ENCODE measurements around the gene TDRD7. TPM values are rescaled to one million over a fixed set of nuclear protein-coding genes. Genes with fewer than 3 reads are reported as not detected.

Gene TDRD7
- total and polyA plus RNA-seq, 9 of the 15 experiments (the other 6 are each of a cell fraction or from before 2014, with no cell fraction given), result 2.2 to 7.7 (median 5.2) TPM

DNA sequence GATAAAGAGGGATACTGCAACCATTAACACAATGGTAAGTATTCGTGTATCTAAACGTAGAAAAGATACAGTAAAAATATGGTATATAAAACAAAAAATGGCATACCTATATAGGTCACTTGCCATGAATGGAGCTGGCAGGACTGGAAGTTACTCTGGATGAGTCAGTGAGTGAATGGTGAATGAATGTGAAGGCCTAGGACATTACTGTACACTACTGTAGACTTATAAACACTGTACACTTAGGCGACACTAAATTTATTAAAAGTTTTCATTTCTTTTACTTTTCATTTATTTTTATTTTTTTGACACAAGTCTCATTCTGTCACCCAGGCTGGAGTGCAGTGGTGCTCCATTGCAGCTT, 14.1 kb downstream of the TDRD7 start:
- no peak overlapping the region for H3K27ac ChIP-seq (ENCODE audit: extremely low read depth, low read depth, low read length)
- H2AFZ ChIP-seq (ENCODE audit: low read depth, low read length), result no peak overlapping the region
- WGBS (ENCODE audit: insufficient coverage, low coverage, missing lambda C conversion rate), result 23% methylated on average over 3 of the region's 3 CpGs
- H3K79me2 ChIP-seq (ENCODE audit: control insufficient read depth, insufficient read depth, low read length), result no peaks in the 10 kb centered on the region
- intact Hi-C loops (cut with micrococcal nuclease) (no loop called here), in situ Hi-C loops (cut with MboI) (no loop called here)
- H3K36me3 ChIP-seq (ENCODE audit: control insufficient read depth, insufficient read depth, low read length), result peaks cover 4% of the 10 kb centered on the region; the same call in 2 of the 3 replicates
- H3K27me3 ChIP-seq (ENCODE audit: control insufficient read depth in 2 of 2, insufficient read depth in 2 of 2, low read length in 2 of 2), result no peaks in the 10 kb centered on the region; a peak in 1 of 5 replicates
- no peak overlapping the region for H3K4me3 ChIP-seq
- H3K9me1 ChIP-seq (ENCODE audit: control insufficient read depth, insufficient read depth, low read length), result no peaks in the 10 kb centered on the region
- H3K4me1 ChIP-seq (replicated peaks in 1 of 2; ENCODE audit: control insufficient read depth in 2 of 2, insufficient read depth in 2 of 2, low read length in 2 of 2), result no peaks in the 10 kb centered on the region
- H3K9ac ChIP-seq (ENCODE audit: insufficient read depth in 1 of 2, low read depth in 2 of 2, low read length in 2 of 2), result no peak overlapping the region
- no peaks in the 10 kb centered on the region for H3K9me3 ChIP-seq (replicated peaks; ENCODE audit: control insufficient read depth, insufficient read depth, low read depth, low read length)
- ChIA-PET POLR2A (no interaction called here), CTCF (ENCODE audit: low intra/inter-chr PET ratio) (no interaction called here)
- no peak for DNase-seq (ENCODE audit: extremely low read depth in 1 of 4, low spot score in 3 of 4)
- no peak for FAIRE-seq
- ATAC-seq, result no peak
- no peak overlapping the region for H3K4me2 ChIP-seq (ENCODE audit: insufficient read depth, low read length)
- H4K20me1 ChIP-seq (replicated peaks; ENCODE audit: control insufficient read depth, insufficient read depth, low read length), result no peaks in the 10 kb centered on the region
- no TSS peak for BruUV-seq (replicated peaks)
- TF ChIP-seq NFIX (CRISPR knock-in tag; IDR thresholded peaks at IDR 0.05; ENCODE audit: low read depth) (no peak), RBM25 (IDR thresholded peaks at IDR 0.05; ENCODE audit: low read depth, low read length, severe bottlenecking) (no peak), HEY1 (CRISPR knock-in tag; IDR thresholded peaks at IDR 0.05; ENCODE audit: borderline replicate concordance) (no peak), ZNF175 (CRISPR knock-in tag; IDR thresholded peaks at IDR 0.05; ENCODE audit: low read depth) (no peak), ZNF232 (CRISPR knock-in tag; IDR thresholded peaks at IDR 0.05) (no peak), JUNB (CRISPR knock-in tag; conservative IDR thresholded peaks at IDR 0.05) (no peak), RBFOX2 (IDR thresholded peaks at IDR 0.05; ENCODE audit: low read depth, low read length) (no peak), CBFA2T2 (conservative IDR thresholded peaks at IDR 0.05) (no peak), BCL6 (CRISPR knock-in tag; IDR thresholded peaks at IDR 0.05) (no peak)
- TF ChIP-seq, protein P1, sequence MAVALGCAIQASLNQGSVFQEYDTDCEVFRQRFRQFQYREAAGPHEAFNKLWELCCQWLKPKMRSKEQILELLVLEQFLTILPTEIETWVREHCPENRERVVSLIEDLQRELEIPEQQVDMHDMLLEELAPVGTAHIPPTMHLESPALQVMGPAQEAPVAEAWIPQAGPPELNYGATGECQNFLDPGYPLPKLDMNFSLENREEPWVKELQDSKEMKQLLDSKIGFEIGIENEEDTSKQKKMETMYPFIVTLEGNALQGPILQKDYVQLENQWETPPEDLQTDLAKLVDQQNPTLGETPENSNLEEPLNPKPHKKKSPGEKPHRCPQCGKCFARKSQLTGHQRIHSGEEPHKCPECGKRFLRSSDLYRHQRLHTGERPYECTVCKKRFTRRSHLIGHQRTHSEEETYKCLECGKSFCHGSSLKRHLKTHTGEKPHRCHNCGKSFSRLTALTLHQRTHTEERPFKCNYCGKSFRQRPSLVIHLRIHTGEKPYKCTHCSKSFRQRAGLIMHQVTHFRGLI (CRISPR knock-in tag; IDR thresholded peaks at IDR 0.05), result no peak
- TF ChIP-seq, protein P2, sequence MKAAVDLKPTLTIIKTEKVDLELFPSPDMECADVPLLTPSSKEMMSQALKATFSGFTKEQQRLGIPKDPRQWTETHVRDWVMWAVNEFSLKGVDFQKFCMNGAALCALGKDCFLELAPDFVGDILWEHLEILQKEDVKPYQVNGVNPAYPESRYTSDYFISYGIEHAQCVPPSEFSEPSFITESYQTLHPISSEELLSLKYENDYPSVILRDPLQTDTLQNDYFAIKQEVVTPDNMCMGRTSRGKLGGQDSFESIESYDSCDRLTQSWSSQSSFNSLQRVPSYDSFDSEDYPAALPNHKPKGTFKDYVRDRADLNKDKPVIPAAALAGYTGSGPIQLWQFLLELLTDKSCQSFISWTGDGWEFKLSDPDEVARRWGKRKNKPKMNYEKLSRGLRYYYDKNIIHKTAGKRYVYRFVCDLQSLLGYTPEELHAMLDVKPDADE (conservative IDR thresholded peaks at IDR 0.05; ENCODE audit: control insufficient read depth, low read depth, low read length), result no peak
- TF ChIP-seq, protein P3, sequence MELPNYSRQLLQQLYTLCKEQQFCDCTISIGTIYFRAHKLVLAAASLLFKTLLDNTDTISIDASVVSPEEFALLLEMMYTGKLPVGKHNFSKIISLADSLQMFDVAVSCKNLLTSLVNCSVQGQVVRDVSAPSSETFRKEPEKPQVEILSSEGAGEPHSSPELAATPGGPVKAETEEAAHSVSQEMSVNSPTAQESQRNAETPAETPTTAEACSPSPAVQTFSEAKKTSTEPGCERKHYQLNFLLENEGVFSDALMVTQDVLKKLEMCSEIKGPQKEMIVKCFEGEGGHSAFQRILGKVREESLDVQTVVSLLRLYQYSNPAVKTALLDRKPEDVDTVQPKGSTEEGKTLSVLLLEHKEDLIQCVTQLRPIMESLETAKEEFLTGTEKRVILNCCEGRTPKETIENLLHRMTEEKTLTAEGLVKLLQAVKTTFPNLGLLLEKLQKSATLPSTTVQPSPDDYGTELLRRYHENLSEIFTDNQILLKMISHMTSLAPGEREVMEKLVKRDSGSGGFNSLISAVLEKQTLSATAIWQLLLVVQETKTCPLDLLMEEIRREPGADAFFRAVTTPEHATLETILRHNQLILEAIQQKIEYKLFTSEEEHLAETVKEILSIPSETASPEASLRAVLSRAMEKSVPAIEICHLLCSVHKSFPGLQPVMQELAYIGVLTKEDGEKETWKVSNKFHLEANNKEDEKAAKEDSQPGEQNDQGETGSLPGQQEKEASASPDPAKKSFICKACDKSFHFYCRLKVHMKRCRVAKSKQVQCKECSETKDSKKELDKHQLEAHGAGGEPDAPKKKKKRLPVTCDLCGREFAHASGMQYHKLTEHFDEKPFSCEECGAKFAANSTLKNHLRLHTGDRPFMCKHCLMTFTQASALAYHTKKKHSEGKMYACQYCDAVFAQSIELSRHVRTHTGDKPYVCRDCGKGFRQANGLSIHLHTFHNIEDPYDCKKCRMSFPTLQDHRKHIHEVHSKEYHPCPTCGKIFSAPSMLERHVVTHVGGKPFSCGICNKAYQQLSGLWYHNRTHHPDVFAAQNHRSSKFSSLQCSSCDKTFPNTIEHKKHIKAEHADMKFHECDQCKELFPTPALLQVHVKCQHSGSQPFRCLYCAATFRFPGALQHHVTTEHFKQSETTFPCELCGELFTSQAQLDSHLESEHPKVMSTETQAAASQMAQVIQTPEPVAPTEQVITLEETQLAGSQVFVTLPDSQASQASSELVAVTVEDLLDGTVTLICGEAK (IDR thresholded peaks at IDR 0.05), result no peak
- TF ChIP-seq, protein P3 (CRISPR knock-in tag; IDR thresholded peaks at IDR 0.05), result no peak

All from K562 (cell line).